Measurements from ENCODE around the gene PPM1N. TPM values are rescaled to one million over a fixed set of nuclear protein-coding genes. Genes with fewer than 3 reads are reported as not detected.

The PPM1N gene
- total RNA-seq, 1 donor: 0.36 TPM

DNA sequence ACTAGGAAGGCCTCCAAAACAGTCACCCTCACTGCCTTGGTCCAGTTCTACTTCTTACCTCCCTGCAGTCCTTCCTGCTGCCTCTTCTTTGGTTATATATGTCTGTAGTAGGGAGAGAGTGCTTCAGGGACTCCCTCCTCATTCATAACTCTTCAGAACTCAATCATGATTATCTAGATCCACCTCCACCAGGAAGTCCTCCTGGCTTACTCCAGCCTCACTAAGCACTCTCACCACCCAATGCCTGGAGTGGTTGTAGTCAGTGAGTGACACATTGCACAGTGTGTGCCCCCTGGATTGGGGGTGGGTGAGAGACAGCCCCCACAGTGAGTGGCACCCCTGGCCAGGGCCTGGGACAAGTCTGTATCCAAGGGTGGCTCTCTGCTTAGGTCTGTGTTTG is 40.5 kb upstream of the PPM1N start:
- Histone ChIP-seq H3K36me3 (ENCODE audit: insufficient read depth, low read length) (no peaks in the 10 kb centered on the region), H3K27me3 (ENCODE audit: insufficient read depth, low read length) (no peaks in the 10 kb centered on the region), H4K20me1 (ENCODE audit: insufficient read depth, low read length) (no peaks in the 10 kb centered on the region), H3K4me1 (ENCODE audit: insufficient read depth, low read length) (peaks cover 24% of the 10 kb centered on the region), H2AFZ (ENCODE audit: low read length) (no peak overlapping the region), H3K27ac (ENCODE audit: low read depth, low read length) (no peak overlapping the region), H3K9me3 (ENCODE audit: low read depth, low read length) (no peaks in the 10 kb centered on the region), H3K4me3 (ENCODE audit: insufficient read depth, low read length) (no peak overlapping the region), H3K4me2 (ENCODE audit: insufficient read depth, low read length) (no peak overlapping the region), H3K79me2 (ENCODE audit: insufficient read depth, low read length) (no peaks in the 10 kb centered on the region)
- TF ChIP-seq, protein P1, sequence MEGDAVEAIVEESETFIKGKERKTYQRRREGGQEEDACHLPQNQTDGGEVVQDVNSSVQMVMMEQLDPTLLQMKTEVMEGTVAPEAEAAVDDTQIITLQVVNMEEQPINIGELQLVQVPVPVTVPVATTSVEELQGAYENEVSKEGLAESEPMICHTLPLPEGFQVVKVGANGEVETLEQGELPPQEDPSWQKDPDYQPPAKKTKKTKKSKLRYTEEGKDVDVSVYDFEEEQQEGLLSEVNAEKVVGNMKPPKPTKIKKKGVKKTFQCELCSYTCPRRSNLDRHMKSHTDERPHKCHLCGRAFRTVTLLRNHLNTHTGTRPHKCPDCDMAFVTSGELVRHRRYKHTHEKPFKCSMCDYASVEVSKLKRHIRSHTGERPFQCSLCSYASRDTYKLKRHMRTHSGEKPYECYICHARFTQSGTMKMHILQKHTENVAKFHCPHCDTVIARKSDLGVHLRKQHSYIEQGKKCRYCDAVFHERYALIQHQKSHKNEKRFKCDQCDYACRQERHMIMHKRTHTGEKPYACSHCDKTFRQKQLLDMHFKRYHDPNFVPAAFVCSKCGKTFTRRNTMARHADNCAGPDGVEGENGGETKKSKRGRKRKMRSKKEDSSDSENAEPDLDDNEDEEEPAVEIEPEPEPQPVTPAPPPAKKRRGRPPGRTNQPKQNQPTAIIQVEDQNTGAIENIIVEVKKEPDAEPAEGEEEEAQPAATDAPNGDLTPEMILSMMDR (IDR thresholded peaks at IDR 0.05; ENCODE audit: extremely low read depth, low read depth, low read length): no peak
- DNase-seq (ENCODE audit: insufficient read length, low spot score, missing footprints): peak; percentile 14

DNA sequence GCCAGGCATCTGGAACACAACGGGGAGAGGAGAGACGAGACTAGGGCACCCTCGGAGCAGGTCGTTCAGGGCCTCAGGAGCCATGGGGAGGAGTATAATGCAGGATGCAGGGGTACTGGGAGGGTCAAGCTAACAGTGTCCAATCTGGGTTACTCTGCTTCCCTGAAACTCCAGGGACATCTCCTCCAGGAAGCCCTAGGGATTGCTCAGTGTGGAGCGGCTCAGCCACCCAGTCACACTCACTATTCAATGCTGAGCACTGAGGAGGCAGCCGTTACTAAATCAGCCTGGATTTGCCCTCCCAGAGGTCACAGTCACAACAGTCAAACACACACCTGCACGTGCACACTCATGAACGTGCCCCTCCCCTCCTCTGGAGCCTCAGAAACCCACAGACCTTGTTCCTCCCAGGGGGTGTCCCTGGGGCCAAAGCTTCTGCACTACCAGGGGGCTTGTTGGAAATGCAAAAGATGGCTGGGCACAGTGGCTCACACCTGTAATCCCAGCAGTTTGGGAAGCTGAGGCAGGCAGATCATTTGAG is 37.4 kb upstream of the PPM1N start:
- Histone ChIP-seq H2AFZ (ENCODE audit: low read length) (no peak overlapping the region), H3K79me2 (ENCODE audit: insufficient read depth, low read length) (no peaks in the 10 kb centered on the region), H3K27me3 (ENCODE audit: insufficient read depth, low read length) (no peaks in the 10 kb centered on the region), H3K4me1 (ENCODE audit: insufficient read depth, low read length) (peaks cover 8% of the 10 kb centered on the region), H3K36me3 (ENCODE audit: insufficient read depth, low read length) (no peaks in the 10 kb centered on the region), H4K20me1 (ENCODE audit: insufficient read depth, low read length) (no peaks in the 10 kb centered on the region), H3K4me2 (ENCODE audit: insufficient read depth, low read length) (no peak overlapping the region), H3K9me3 (ENCODE audit: low read depth, low read length) (no peaks in the 10 kb centered on the region), H3K27ac (ENCODE audit: low read depth, low read length) (no peak overlapping the region), H3K4me3 (ENCODE audit: insufficient read depth, low read length) (no peak overlapping the region)
- DNase-seq (ENCODE audit: insufficient read length, low spot score, missing footprints): no peak
- TF ChIP-seq, protein P1 (IDR thresholded peaks at IDR 0.05; ENCODE audit: extremely low read depth, low read depth, low read length): no peak

DNA sequence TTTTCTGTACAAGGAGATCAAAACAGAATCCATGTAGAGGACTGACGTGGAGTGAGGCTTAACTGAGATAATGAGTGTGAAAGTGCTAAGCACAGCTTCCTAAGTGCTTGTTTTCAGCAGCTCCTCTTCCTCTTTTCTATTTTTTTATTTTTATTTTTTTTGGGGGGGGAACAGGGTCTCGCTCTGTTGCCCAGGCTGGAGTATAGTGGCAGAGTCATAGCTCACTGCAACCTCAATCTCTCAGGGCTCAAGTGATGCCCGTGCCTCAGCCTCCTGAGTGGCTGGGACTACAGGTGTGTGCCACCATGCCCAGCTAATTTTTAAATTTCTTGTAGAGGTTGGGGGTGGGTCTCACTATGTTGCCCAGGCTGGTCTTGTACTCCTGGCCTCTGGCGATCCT is 36.1 kb upstream of the PPM1N start:
- no peaks in the 10 kb centered on the region for H3K9me3 ChIP-seq (ENCODE audit: low read depth, low read length)
- peaks cover 5% of the 10 kb centered on the region for H3K4me1 ChIP-seq (ENCODE audit: insufficient read depth, low read length)

DNA sequence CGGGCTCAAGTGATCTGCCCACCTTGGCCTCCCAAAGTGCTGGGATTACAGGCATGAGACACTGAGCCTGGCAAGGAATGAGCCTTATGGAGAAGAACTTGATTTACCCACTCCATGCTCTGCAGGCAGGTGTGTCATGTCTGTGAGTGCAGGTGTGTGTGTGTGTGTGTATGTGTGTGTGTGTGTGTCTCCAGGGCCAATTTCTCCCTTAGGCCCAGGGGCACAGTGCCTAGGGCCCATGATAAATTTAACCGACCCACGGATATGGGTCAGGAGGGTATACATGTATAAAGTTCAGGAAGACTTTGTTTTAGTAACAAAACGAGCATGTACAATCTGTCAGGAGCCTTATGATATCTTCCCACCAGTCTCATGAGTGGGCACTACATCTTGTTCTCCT is 35.0 kb upstream of the PPM1N start:
- peaks cover 5% of the 10 kb centered on the region for H3K79me2 ChIP-seq (ENCODE audit: insufficient read depth, low read length)
- H3K4me1 ChIP-seq (ENCODE audit: insufficient read depth, low read length): peaks cover 9% of the 10 kb centered on the region
- H3K27me3 ChIP-seq (ENCODE audit: insufficient read depth, low read length): no peaks in the 10 kb centered on the region
- no peak overlapping the region for H3K27ac ChIP-seq (ENCODE audit: low read depth, low read length)
- H4K20me1 ChIP-seq (ENCODE audit: insufficient read depth, low read length): peaks cover 2% of the 10 kb centered on the region
- DNase-seq (ENCODE audit: insufficient read length, low spot score, missing footprints): no peak
- no peak overlapping the region for H3K4me3 ChIP-seq (ENCODE audit: insufficient read depth, low read length)
- TF ChIP-seq, protein P1 (IDR thresholded peaks at IDR 0.05; ENCODE audit: extremely low read depth, low read depth, low read length): no peak
- H3K36me3 ChIP-seq (ENCODE audit: insufficient read depth, low read length): no peaks in the 10 kb centered on the region
- no peak overlapping the region for H3K4me2 ChIP-seq (ENCODE audit: insufficient read depth, low read length)
- H2AFZ ChIP-seq (ENCODE audit: low read length): no peak overlapping the region
- no peaks in the 10 kb centered on the region for H3K9me3 ChIP-seq (ENCODE audit: low read depth, low read length)

More for the DNA sequence above, 36.1 kb upstream of the PPM1N start:
- peaks cover 2% of the 10 kb centered on the region for H3K79me2 ChIP-seq (ENCODE audit: insufficient read depth, low read length)
- DNase-seq (ENCODE audit: insufficient read length, low spot score, missing footprints): peak; percentile 52
- H3K27me3 ChIP-seq (ENCODE audit: insufficient read depth, low read length): no peaks in the 10 kb centered on the region
- H3K4me2 ChIP-seq (ENCODE audit: insufficient read depth, low read length): no peak overlapping the region
- TF ChIP-seq, protein P1 (IDR thresholded peaks at IDR 0.05; ENCODE audit: extremely low read depth, low read depth, low read length): no peak
- no peak overlapping the region for H2AFZ ChIP-seq (ENCODE audit: low read length)
- H4K20me1 ChIP-seq (ENCODE audit: insufficient read depth, low read length): no peaks in the 10 kb centered on the region
- H3K36me3 ChIP-seq (ENCODE audit: insufficient read depth, low read length): no peaks in the 10 kb centered on the region
- H3K27ac ChIP-seq (ENCODE audit: low read depth, low read length): no peak overlapping the region
- no peak overlapping the region for H3K4me3 ChIP-seq (ENCODE audit: insufficient read depth, low read length)
